NOMO-1 treated with dmso at 0.1 percent for 144 hours (cell line): ENCODE data around the gene HOXC11.

ENCODE experiments used
- DNase-seq: peaks from one replicate; lab custom pipeline; 2025; ENCODE audit not compliant: unreplicated experiment; lab: John Stamatoyannopoulos, UW

Gene HOXC11

GRCh38 chr12:53941750-53942149 is 31.2 kb upstream of the HOXC11 start:
- DNase-seq, result no peak

- no peak for DNase-seq
These were observed 30.4 kb upstream of the HOXC11 start for GRCh38 chr12:53942467-53942997.

GRCh38 chr12:53944209-53944608 is 28.7 kb upstream of the HOXC11 start:
- no peak for DNase-seq

GRCh38 chr12:53944907-53945847 is 27.7 kb upstream of the HOXC11 start:
- DNase-seq, result no peak

GRCh38 chr12:53947743-53948142 is 25.2 kb upstream of the HOXC11 start:
- no peak for DNase-seq

GRCh38 chr12:53948650-53949593 is 24.0 kb upstream of the HOXC11 start:
- DNase-seq, result peak; percentile 14

- DNase-seq, result no peak
These were observed 23.1 kb upstream of the HOXC11 start for GRCh38 chr12:53949631-53950436.

- DNase-seq, result no peak
These were observed 22.5 kb upstream of the HOXC11 start for GRCh38 chr12:53950437-53950773.

- DNase-seq, result no peak
These were observed 21.9 kb upstream of the HOXC11 start for GRCh38 chr12:53950789-53951576.

- DNase-seq, result no peak
These were observed 21.2 kb upstream of the HOXC11 start for GRCh38 chr12:53951577-53952334.

GRCh38 chr12:53952335-53952694 is 20.6 kb upstream of the HOXC11 start:
- no peak for DNase-seq

GRCh38 chr12:53952871-53953734 is 19.8 kb upstream of the HOXC11 start:
- DNase-seq, result no peak

- no peak for DNase-seq
These were observed 18.9 kb upstream of the HOXC11 start for GRCh38 chr12:53953831-53954693.

GRCh38 chr12:53954694-53955035 is 18.3 kb upstream of the HOXC11 start, which contains the start of gene HOXC12:
HOXC12 (plus strand) TSS chr12:53954903; CDS start chr12:53954930, 27 bp downstream.
- no peak for DNase-seq

GRCh38 chr12:53955036-53955775 is 17.7 kb upstream of the HOXC11 start:
- DNase-seq, result no peak

GRCh38 chr12:53955776-53956250 is 17.1 kb upstream of the HOXC11 start:
- no peak for DNase-seq
